ENCODE results near the gene AR. TPM values are rescaled to one million over a fixed set of nuclear protein-coding genes. Genes with fewer than 3 reads are reported as not detected.
A peak's percentile ranks its signal among the peaks of the same experiment; 100 is the strongest.
"Not testable (repeated sequence)": the region's sequence is repeated elsewhere in the genome, so short reads cannot be mapped to it uniquely, and the experiment has no call there.

AR gene
- total RNA-seq, 2 experiments from 2014 or later = not detected

- Mint-ChIP-seq H3K4me1 (no peaks in the 10 kb centered on the region), H3K36me3 (ENCODE audit: low read depth) (no peaks in the 10 kb centered on the region), H3K27me3 (no peaks in the 10 kb centered on the region), H3K27ac (no peak overlapping the region), H3K4me3 (no peak overlapping the region), H3K9me3 (ENCODE audit: low read depth) (no peaks in the 10 kb centered on the region)
- ATAC-seq = no peak
- no peak for DNase-seq
- CTCF ChIA-PET = no interaction called here
- intact Hi-C loops (cut with DNase I, micrococcal nuclease) = no loop called here
- POLR2A ChIA-PET = no interaction called here
Observed at GRCh38 chrX:67665583-67665982, 121.8 kb downstream of the AR start.

DNA sequence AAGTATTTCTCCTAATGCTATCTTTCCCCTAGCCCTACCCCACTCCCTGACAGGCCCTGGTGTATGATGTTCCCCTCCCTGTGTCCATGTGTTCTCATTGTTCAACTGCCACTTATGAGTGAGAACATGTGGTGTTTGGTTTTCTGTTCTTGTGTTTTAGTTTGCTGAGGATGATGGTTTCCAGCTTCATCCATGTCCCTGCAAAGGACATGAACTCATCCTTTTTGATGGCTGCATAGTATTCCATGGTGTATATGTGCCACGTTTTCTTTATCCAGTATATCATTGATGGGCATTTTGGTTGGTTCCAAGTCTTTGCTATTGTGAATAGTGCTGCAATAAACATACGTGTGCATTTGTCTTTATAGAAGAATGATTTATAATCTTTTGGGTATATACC is 126.9 kb downstream of the AR start:
- ATAC-seq; H3K27ac Mint-ChIP-seq; intact Hi-C loops (cut with DNase I, micrococcal nuclease); DNase-seq; H3K4me3 Mint-ChIP-seq; CTCF ChIA-PET; POLR2A ChIA-PET; H3K36me3 Mint-ChIP-seq (ENCODE audit: low read depth); H3K4me1 Mint-ChIP-seq; H3K27me3 Mint-ChIP-seq; H3K9me3 Mint-ChIP-seq (ENCODE audit: low read depth): not testable (repeated sequence)

GRCh38 chrX:67673741-67674274 is 130.0 kb downstream of the AR start:
- intact Hi-C loops (cut with DNase I, micrococcal nuclease) = no loop called here
- H3K27me3 Mint-ChIP-seq = no peaks in the 10 kb centered on the region
- no peak overlapping the region for H3K4me3 Mint-ChIP-seq
- POLR2A ChIA-PET = no interaction called here
- DNase-seq = no peak
- no peaks in the 10 kb centered on the region for H3K9me3 Mint-ChIP-seq (ENCODE audit: low read depth)
- ATAC-seq = no peak
- H3K4me1 Mint-ChIP-seq = no peaks in the 10 kb centered on the region
- no peak overlapping the region for H3K27ac Mint-ChIP-seq
- CTCF ChIA-PET = no interaction called here
- no peaks in the 10 kb centered on the region for H3K36me3 Mint-ChIP-seq (ENCODE audit: low read depth)

GRCh38 chrX:67674741-67675140 is 130.9 kb downstream of the AR start:
- CTCF ChIA-PET = no interaction called here
- POLR2A ChIA-PET = no interaction called here
- Mint-ChIP-seq H3K27me3 (no peaks in the 10 kb centered on the region), H3K27ac (no peak overlapping the region), H3K36me3 (ENCODE audit: low read depth) (no peaks in the 10 kb centered on the region), H3K4me3 (no peak overlapping the region), H3K9me3 (ENCODE audit: low read depth) (no peaks in the 10 kb centered on the region), H3K4me1 (no peaks in the 10 kb centered on the region)
- intact Hi-C loops (cut with DNase I, micrococcal nuclease) = no loop called here
- ATAC-seq (no peak), DNase-seq (no peak)

- H3K27ac Mint-ChIP-seq = no peak overlapping the region
- ChIA-PET CTCF (no interaction called here), POLR2A (no interaction called here)
- H3K4me1 Mint-ChIP-seq = no peaks in the 10 kb centered on the region
- DNase-seq = no peak
- intact Hi-C loops (cut with DNase I, micrococcal nuclease) = no loop called here
- no peaks in the 10 kb centered on the region for H3K36me3 Mint-ChIP-seq (ENCODE audit: low read depth)
- H3K27me3 Mint-ChIP-seq = no peaks in the 10 kb centered on the region
- no peak overlapping the region for H3K4me3 Mint-ChIP-seq
- H3K9me3 Mint-ChIP-seq (ENCODE audit: low read depth) = peaks cover 3% of the 10 kb centered on the region
- ATAC-seq = no peak
Observed at GRCh38 chrX:67684136-67684535, 140.3 kb downstream of the AR start.

DNA sequence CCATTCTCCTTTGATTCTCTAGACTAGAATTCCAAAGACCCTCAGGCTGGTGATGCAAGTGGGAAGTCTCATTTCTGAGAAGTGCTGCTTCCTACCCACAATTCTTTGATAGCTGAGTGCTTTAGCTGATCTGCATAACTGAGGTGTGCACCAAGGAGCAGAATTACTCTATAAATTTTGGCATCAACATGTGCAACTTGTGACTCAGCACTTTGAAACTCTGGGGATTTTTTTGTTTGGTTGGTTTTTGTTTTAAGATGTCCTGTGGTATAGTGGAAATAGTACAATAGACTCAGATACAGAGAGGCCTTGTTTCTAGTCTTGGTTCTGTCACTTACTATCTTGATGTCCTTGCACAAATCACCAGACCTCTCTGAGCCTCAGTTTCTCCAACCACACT is 148.4 kb downstream of the AR start:
- peak; percentile 19 for ATAC-seq

DNA sequence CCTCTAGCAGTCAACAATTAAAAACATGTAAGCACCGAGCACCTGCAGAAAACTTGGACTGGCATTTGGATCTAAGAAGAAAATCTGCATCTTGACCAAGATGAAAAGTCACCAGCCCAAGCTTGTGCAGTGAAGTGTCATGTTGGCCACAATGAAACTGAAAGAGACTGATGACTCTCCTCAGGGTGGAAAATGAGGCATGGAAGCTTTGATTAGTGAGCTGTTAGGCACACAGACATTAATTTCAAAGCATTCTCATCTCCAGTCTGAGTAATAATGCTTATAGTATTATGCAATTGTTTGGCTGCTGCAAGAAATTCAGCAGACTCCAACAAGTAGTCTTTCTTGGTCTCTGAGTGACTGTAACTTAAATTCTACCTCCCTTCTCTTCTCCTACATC is 150.1 kb downstream of the AR start:
- H3K27ac Mint-ChIP-seq = no peak overlapping the region
- no peak overlapping the region for H3K4me3 Mint-ChIP-seq
- no peaks in the 10 kb centered on the region for H3K36me3 Mint-ChIP-seq (ENCODE audit: low read depth)
- no peaks in the 10 kb centered on the region for H3K9me3 Mint-ChIP-seq (ENCODE audit: low read depth)
- no peaks in the 10 kb centered on the region for H3K27me3 Mint-ChIP-seq
- H3K4me1 Mint-ChIP-seq = no peaks in the 10 kb centered on the region
- no peak for ATAC-seq
- CTCF ChIA-PET = interaction anchor here (0.7 kb wide), 1 partner anchor 127 kb away, joined by 3 read pairs; no protein-coding TSS in a partner anchor
- DNase-seq = no peak
- POLR2A ChIA-PET = no interaction called here
- intact Hi-C loops (cut with DNase I, micrococcal nuclease) = no loop called here

More for the DNA sequence above, 148.4 kb downstream of the AR start:
- H3K4me3 Mint-ChIP-seq = no peak overlapping the region
- no peaks in the 10 kb centered on the region for H3K9me3 Mint-ChIP-seq (ENCODE audit: low read depth)
- CTCF ChIA-PET = no interaction called here
- POLR2A ChIA-PET = no interaction called here
- H3K27ac Mint-ChIP-seq = no peak overlapping the region
- DNase-seq = no peak
- no peaks in the 10 kb centered on the region for H3K36me3 Mint-ChIP-seq (ENCODE audit: low read depth)
- H3K4me1 Mint-ChIP-seq = no peaks in the 10 kb centered on the region
- intact Hi-C loops (cut with DNase I, micrococcal nuclease) = no loop called here
- no peaks in the 10 kb centered on the region for H3K27me3 Mint-ChIP-seq

DNA sequence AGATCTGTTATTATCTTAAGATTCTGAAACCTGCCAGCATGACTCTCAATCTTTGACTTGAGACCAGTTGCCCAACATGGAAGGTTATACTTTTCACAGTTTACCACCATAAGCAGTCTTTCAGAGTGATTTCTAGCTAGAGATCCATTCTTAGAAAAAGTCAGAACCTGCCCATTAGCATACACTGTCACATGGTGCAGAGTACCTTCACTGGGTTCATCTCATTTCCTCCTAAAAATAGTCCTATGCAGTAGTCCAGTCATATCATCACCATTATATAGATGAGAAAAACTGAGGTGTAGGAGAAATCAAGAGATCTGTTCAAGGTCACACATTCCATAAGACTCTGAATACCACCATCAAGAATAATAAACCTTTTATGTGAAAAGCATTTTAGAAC is 153.6 kb downstream of the AR start:
- Mint-ChIP-seq H3K27me3 (no peaks in the 10 kb centered on the region), H3K4me1 (no peaks in the 10 kb centered on the region), H3K27ac (no peak overlapping the region), H3K36me3 (ENCODE audit: low read depth) (no peaks in the 10 kb centered on the region), H3K4me3 (no peak overlapping the region), H3K9me3 (ENCODE audit: low read depth) (no peaks in the 10 kb centered on the region)
- ChIA-PET POLR2A (no interaction called here), CTCF (no interaction called here)
- no peak for ATAC-seq
- no peak for DNase-seq
- intact Hi-C loops (cut with DNase I, micrococcal nuclease) = no loop called here

GRCh38 chrX:67700602-67701001 is 156.8 kb downstream of the AR start:
- POLR2A ChIA-PET = no interaction called here
- H3K4me3 Mint-ChIP-seq = no peak overlapping the region
- H3K4me1 Mint-ChIP-seq = no peaks in the 10 kb centered on the region
- H3K27ac Mint-ChIP-seq = no peak overlapping the region
- no peaks in the 10 kb centered on the region for H3K27me3 Mint-ChIP-seq
- H3K9me3 Mint-ChIP-seq (ENCODE audit: low read depth) = no peaks in the 10 kb centered on the region
- CTCF ChIA-PET = no interaction called here
- intact Hi-C loops (cut with DNase I, micrococcal nuclease) = no loop called here
- DNase-seq (peak; percentile 3), ATAC-seq (no peak)
- no peaks in the 10 kb centered on the region for H3K36me3 Mint-ChIP-seq (ENCODE audit: low read depth)

- no peaks in the 10 kb centered on the region for H3K27me3 Mint-ChIP-seq
- ATAC-seq (no peak), DNase-seq (no peak)
- H3K36me3 Mint-ChIP-seq (ENCODE audit: low read depth) = no peaks in the 10 kb centered on the region
- intact Hi-C loops (cut with DNase I, micrococcal nuclease) = no loop called here
- ChIA-PET POLR2A (no interaction called here), CTCF (no interaction called here)
- H3K4me1 Mint-ChIP-seq = no peaks in the 10 kb centered on the region
- no peaks in the 10 kb centered on the region for H3K9me3 Mint-ChIP-seq (ENCODE audit: low read depth)
- no peak overlapping the region for H3K27ac Mint-ChIP-seq
- no peak overlapping the region for H3K4me3 Mint-ChIP-seq
Observed at GRCh38 chrX:67714004-67714403, 170.2 kb downstream of the AR start.

GRCh38 chrX:67717571-67717970 is 173.8 kb downstream of the AR start:
- DNase-seq (no peak), ATAC-seq (no peak)
- POLR2A ChIA-PET = no interaction called here
- CTCF ChIA-PET = no interaction called here
- H3K4me1 Mint-ChIP-seq = no peaks in the 10 kb centered on the region
- no peak overlapping the region for H3K4me3 Mint-ChIP-seq
- no peaks in the 10 kb centered on the region for H3K27me3 Mint-ChIP-seq
- no peaks in the 10 kb centered on the region for H3K36me3 Mint-ChIP-seq (ENCODE audit: low read depth)
- H3K9me3 Mint-ChIP-seq (ENCODE audit: low read depth) = no peaks in the 10 kb centered on the region
- intact Hi-C loops (cut with DNase I, micrococcal nuclease) = no loop called here
- no peak overlapping the region for H3K27ac Mint-ChIP-seq

DNA sequence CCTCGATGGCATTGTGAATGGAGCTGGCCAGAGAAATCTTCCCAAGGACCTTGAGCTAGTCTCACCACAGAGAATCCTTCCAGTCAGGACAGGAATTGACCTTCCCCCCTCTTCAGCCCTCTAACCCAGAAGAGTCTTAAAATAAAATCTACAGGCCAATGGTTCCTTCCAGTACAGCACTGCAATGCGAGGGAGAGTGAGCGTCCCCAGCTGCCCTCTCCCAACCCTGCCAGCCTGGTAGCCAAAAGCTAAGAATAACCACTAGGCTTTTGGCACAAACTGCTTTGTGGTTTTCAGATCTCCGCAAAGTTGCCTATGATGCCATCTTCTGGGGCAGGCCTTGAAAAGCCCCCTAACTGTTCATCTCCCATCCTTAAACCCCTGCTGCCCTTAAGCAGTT is 175.1 kb downstream of the AR start:
- Mint-ChIP-seq H3K9me3 (ENCODE audit: low read depth) (no peaks in the 10 kb centered on the region), H3K36me3 (ENCODE audit: low read depth) (no peaks in the 10 kb centered on the region), H3K4me3 (no peak overlapping the region), H3K27me3 (no peaks in the 10 kb centered on the region), H3K27ac (no peak overlapping the region), H3K4me1 (no peaks in the 10 kb centered on the region)
- ChIA-PET POLR2A (no interaction called here), CTCF (no interaction called here)
- intact Hi-C loops (cut with DNase I, micrococcal nuclease) = no loop called here
- DNase-seq (no peak), ATAC-seq (no peak)

DNA sequence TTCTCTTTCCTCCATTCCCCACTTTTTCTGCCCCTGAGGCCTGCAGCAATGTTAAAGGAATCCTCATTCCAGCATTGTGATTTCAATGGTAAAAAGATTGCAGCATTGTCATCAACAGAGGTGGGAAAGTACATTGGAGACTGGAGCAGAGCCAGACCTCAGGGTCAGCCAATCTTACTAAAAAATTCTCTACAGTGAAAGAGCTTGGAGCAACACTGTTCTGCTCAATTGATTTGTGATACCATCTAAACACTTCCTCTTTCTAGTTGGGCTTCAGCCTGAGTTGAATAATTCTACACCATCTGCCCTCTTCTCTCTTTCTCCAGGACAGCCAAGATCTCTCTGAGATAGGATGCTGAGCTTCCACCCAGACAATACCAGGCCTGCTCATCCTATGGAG is 176.5 kb downstream of the AR start:
- ATAC-seq = no peak
- H3K4me1 Mint-ChIP-seq = no peaks in the 10 kb centered on the region

More for the DNA sequence above, 176.5 kb downstream of the AR start:
- CTCF ChIA-PET = no interaction called here
- Mint-ChIP-seq H3K9me3 (ENCODE audit: low read depth) (no peaks in the 10 kb centered on the region), H3K4me3 (no peak overlapping the region), H3K27me3 (no peaks in the 10 kb centered on the region), H3K27ac (no peak overlapping the region), H3K36me3 (ENCODE audit: low read depth) (no peaks in the 10 kb centered on the region)
- DNase-seq = no peak
- intact Hi-C loops (cut with DNase I, micrococcal nuclease) = no loop called here
- POLR2A ChIA-PET = no interaction called here

Measured in activated CD4-positive, alpha-beta T cell treated with anti-CD3 and anti-CD28 coated beads for 36 hours (primary cell).